Mucosa of descending colon (tissue), 3 donors: ENCODE data around the gene ADAM10. TPM values are rescaled to one million over a fixed set of nuclear protein-coding genes. Genes with fewer than 3 reads are reported as not detected.
"Not testable (repeated sequence)": the region's sequence is repeated elsewhere in the genome, so short reads cannot be mapped to it uniquely, and the experiment has no call there.

Experiments used
- ATAC-seq: fragments of 200-7000 bp; cut with Tn5 transposase; one replicate; pipeline ENCODE4 v1.9.1; 2020; ENCODE audit warnings: mild to moderate bottlenecking, moderate library complexity
- DNase-seq, 3 donors: peaks; one replicate each; pipeline ENCODE4 v3.0.0-alpha.2; 2020
- H3K36me3 ChIP-seq: fragments of 200-600 bp; one replicate; pipeline ENCODE4 v1.8.0; 2021; ENCODE audit warnings: low read depth, mild to moderate bottlenecking
- H3K4me1 ChIP-seq: fragments of 200-600 bp; one replicate; pipeline ENCODE4 v1.8.0; 2021; ENCODE audit warnings: low read depth, mild to moderate bottlenecking
- H3K4me3 ChIP-seq: fragments of 200-600 bp; one replicate; pipeline ENCODE4 v1.8.0; 2021; ENCODE audit warnings: mild to moderate bottlenecking
- H3K9me3 ChIP-seq: fragments of 200-600 bp; one replicate; pipeline ENCODE4 v1.8.0; 2021; ENCODE audit warnings: mild to moderate bottlenecking
- intact Hi-C, 2 donors: fragments of 100-400 bp; cut with DNase I in 1 of 2; cut with micrococcal nuclease in 1 of 2; formaldehyde crosslinking; loops; one replicate each; pipeline versions ENCODE4 v1.11.0 to v1.11.1; 2022; cut with DNase I, micrococcal nuclease
- total RNA-seq, 3 donors: library from RNA; stranded (reverse); fragmentation: NEBNext Ultra II Directional in 2 of 3; extraction: Animal tissue kit (Norgen Biotek cat#: 25700) in 2 of 3; gene quantifications; one replicate each; pipeline versions ENCODE4 v1.2.1 to v1.2.4, GENCODE V29; 2021 to 2023
- TF ChIP-seq, protein P1 (sequence below): fragments of 200-600 bp; IDR thresholded peaks from one replicate; pipeline ENCODE4 v1.8.0; 2022; ENCODE audit warnings: antibody characterized with exemption, mild to moderate bottlenecking
- donor health status: DM: no; HTN: no; CAD: no; lungs with moderate emphysema.
- donor health status: DM: no; HTN: no; CAD: no.
- donor health status: DM: no; HTN: yes; CAD: no.

ADAM10 gene
- total RNA-seq, 3 donors from 2014 or later, result 109 to 178 (median 143) TPM

DNA sequence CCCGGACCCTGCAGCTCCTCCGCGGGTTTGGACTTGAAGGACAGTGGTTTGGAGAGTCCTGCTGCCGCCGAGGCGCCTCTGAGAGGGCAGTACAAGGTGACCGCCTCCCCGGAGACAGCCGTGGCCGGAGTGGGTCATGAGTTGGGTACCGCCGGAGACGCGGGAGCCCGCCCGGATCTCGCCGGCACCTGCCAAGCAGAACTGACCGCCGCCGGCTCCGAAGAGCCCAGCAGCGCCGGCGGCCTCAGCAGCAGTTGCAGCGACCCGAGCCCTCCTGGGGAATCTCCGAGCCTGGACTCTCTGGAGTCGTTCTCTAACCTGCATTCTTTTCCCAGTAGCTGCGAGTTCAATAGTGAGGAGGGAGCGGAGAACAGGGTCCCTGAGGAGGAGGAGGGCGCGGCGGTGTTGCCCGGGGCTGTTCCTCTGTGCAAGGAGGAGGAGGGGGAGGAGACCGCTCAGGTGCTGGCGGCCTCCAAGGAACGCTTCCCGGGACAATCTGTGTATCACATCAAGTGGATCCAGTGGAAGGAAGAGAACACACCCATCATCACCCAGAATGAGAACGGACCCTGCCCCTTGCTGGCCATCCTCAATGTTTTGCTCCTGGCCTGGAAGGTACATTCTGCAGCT, 22.2 kb upstream of the ADAM10 start:
- no peaks in the 10 kb centered on the region for H3K36me3 ChIP-seq
- ATAC-seq, result peak; percentile 38
- intact Hi-C loops, result no loop called here
- H3K9me3 ChIP-seq, result no peaks in the 10 kb centered on the region
- peaks cover 24% of the 10 kb centered on the region for H3K4me1 ChIP-seq
- TF ChIP-seq, protein P1, sequence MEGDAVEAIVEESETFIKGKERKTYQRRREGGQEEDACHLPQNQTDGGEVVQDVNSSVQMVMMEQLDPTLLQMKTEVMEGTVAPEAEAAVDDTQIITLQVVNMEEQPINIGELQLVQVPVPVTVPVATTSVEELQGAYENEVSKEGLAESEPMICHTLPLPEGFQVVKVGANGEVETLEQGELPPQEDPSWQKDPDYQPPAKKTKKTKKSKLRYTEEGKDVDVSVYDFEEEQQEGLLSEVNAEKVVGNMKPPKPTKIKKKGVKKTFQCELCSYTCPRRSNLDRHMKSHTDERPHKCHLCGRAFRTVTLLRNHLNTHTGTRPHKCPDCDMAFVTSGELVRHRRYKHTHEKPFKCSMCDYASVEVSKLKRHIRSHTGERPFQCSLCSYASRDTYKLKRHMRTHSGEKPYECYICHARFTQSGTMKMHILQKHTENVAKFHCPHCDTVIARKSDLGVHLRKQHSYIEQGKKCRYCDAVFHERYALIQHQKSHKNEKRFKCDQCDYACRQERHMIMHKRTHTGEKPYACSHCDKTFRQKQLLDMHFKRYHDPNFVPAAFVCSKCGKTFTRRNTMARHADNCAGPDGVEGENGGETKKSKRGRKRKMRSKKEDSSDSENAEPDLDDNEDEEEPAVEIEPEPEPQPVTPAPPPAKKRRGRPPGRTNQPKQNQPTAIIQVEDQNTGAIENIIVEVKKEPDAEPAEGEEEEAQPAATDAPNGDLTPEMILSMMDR, result no peak
- peak overlapping the region; percentile 94 for H3K4me3 ChIP-seq
- peak; percentile 66 to 72 (median 72) for DNase-seq

- intact Hi-C loops, result no loop called here
- H3K9me3 ChIP-seq, result no peaks in the 10 kb centered on the region
- TF ChIP-seq, protein P1, result no peak
- no peaks in the 10 kb centered on the region for H3K36me3 ChIP-seq
- peak within 1 kb of the TSS; percentile 94 for H3K4me3 ChIP-seq
- H3K4me1 ChIP-seq, result peaks cover 24% of the 10 kb centered on the region
- ATAC-seq (peak; percentile 97), DNase-seq (peak; percentile 98 to 99 (median 99))
These were observed 21.5 kb upstream of the ADAM10 start, which contains the start of gene MINDY2 for GRCh38 chr15:58770857-58771620. Gene MINDY2, plus strand, starts transcription at chr15:58771302. Its CDS starts 94 bp downstream, at chr15:58771396.

- no peak for DNase-seq
- TF ChIP-seq, protein P1, result no peak
- H3K36me3 ChIP-seq, result no peaks in the 10 kb centered on the region
- H3K9me3 ChIP-seq, result no peaks in the 10 kb centered on the region
- peaks cover 24% of the 10 kb centered on the region for H3K4me1 ChIP-seq
- intact Hi-C loops, result no loop called here
- H3K4me3 ChIP-seq, result peak overlapping the region; percentile 94
- ATAC-seq, result peak; percentile 13
These were observed 21.0 kb upstream of the ADAM10 start for GRCh38 chr15:58770519-58770856.

DNA sequence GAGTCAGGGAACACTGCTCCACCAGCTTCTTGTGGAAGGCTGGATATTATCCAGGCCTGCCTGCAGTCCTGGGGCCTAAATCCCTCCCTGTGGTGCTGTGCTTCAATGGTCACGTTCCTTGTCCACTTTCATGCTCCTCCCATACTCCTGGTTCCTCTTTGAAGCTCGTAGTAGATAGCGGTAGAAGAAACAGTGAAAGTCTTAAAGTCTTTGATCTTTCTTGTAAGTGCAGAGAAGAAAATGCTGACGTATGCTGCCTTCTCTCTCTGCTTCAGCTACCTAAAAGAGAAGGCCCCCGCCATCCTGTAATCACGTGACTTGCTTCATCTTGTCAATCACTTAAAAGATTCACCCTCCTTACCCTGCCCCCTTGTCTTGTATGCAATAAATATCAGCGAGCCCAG, 19.1 kb upstream of the ADAM10 start:
- intact Hi-C loops, ATAC-seq, H3K9me3 ChIP-seq, H3K4me3 ChIP-seq, DNase-seq, H3K36me3 ChIP-seq: not testable (repeated sequence)
- peaks cover 11% of the 10 kb centered on the region for H3K4me1 ChIP-seq

GRCh38 chr15:58766290-58766689, 16.8 kb upstream of the ADAM10 start:
- Histone ChIP-seq H3K4me3 (no peak overlapping the region), H3K4me1 (peaks cover 7% of the 10 kb centered on the region), H3K36me3 (no peaks in the 10 kb centered on the region), H3K9me3 (peaks cover 6% of the 10 kb centered on the region)
- ATAC-seq (peak; percentile 23), DNase-seq (no peak)
- intact Hi-C loops, result no loop called here
- TF ChIP-seq, protein P1, result no peak

GRCh38 chr15:58764468-58764867, 15.0 kb upstream of the ADAM10 start:
- H3K9me3 ChIP-seq, result peaks cover 6% of the 10 kb centered on the region
- no peak overlapping the region for H3K4me3 ChIP-seq
- ATAC-seq, result no peak
- TF ChIP-seq, protein P1, result no peak
- no peaks in the 10 kb centered on the region for H3K4me1 ChIP-seq
- no peak for DNase-seq
- H3K36me3 ChIP-seq, result no peaks in the 10 kb centered on the region
- intact Hi-C loops, result no loop called here
